Loucy (cell line): ENCODE results near the gene SHCBP1L.

Experiments
- EZH2phosphoT487 ChIP-seq: fragments of 200-600 bp; IDR thresholded peaks from 2 replicates; pipeline ENCODE4 v1.6.1; 2018; ENCODE audit warnings: antibody characterized with exemption, mild to moderate bottlenecking, moderate library complexity, borderline replicate concordance
- TF ChIP-seq, protein P1 (sequence below): fragments of 200-600 bp; sonication (generic); conservative IDR thresholded peaks from 2 replicates; pipeline ENCODE4 v1.5.1; 2014; ENCODE audit warnings: mild to moderate bottlenecking, antibody characterized with exemption, low read length

DNA sequence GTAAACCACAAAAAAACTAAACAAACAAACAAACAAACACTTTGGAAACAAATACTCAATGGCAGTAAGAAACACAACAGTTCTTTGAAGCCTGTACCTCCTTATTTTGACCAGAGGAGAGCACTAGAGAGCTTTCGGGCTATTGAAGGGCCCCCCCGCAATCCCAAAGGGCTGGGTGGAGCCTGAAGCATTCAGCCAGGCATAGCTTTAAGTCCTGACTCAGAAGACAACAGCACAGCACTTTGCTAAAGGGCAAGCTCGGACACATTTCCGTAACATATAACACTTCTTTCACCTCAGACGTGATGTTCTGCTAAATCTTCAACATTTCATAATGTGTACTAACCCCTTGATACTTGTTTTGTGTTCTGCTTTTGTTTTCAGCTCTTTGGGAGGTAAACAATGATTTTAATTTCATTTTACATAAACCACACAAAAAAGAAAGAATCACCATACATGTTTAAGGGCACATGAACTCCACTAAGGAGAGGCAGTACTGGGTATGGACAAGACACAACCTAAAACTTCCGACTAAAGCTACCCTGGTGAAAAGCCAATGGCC, 9.7 kb upstream of the SHCBP1L start:
- TF ChIP-seq, protein P1, sequence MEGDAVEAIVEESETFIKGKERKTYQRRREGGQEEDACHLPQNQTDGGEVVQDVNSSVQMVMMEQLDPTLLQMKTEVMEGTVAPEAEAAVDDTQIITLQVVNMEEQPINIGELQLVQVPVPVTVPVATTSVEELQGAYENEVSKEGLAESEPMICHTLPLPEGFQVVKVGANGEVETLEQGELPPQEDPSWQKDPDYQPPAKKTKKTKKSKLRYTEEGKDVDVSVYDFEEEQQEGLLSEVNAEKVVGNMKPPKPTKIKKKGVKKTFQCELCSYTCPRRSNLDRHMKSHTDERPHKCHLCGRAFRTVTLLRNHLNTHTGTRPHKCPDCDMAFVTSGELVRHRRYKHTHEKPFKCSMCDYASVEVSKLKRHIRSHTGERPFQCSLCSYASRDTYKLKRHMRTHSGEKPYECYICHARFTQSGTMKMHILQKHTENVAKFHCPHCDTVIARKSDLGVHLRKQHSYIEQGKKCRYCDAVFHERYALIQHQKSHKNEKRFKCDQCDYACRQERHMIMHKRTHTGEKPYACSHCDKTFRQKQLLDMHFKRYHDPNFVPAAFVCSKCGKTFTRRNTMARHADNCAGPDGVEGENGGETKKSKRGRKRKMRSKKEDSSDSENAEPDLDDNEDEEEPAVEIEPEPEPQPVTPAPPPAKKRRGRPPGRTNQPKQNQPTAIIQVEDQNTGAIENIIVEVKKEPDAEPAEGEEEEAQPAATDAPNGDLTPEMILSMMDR: peak; percentile 98
- no peak for TF ChIP-seq EZH2phosphoT487
